ENCODE measurements around the gene ZNF408. TPM values are rescaled to one million over a fixed set of nuclear protein-coding genes. Genes with fewer than 3 reads are reported as not detected.

Gene ZNF408
- total RNA-seq, 1 experiment from 2014 or later, result 15.2 TPM

DNA sequence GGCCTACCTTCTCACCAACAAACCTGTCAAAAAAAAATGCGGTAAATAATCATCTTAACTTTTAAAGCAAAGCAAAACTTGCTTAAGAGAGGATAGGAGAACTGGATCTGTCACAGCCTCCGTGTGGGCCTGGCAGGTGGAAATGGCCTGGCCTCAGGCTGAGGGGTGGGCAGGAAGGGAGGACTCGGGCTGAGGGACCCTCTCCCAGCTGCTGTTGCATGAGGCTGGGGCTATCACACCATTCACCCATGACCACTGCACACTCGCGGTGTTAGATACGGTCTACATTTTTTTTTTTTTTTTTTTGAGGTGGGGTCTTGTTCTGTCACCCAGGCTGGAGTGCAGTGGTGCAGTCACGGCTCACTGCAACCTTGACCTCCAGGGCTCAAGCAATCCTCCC lies 24.9 kb upstream of the ZNF408 start:
- CTCF ChIA-PET, result no interaction called here
- H3K4me1 Mint-ChIP-seq, result peaks cover 28% of the 10 kb centered on the region
- no peak overlapping the region for H3K27ac Mint-ChIP-seq
- no peak for TF ChIP-seq OVOL2 (CRISPR knock-in tag; IDR thresholded peaks at IDR 0.05; ENCODE audit: borderline replicate concordance)
- no peak for TF ChIP-seq TCF7 (CRISPR knock-in tag; IDR thresholded peaks at IDR 0.05; ENCODE audit: low read depth)
- no peak for TF ChIP-seq FOXK1 (CRISPR knock-in tag; IDR thresholded peaks at IDR 0.05)
- POLR2A ChIA-PET, result no interaction called here
- H3K36me3 Mint-ChIP-seq, result peaks cover 22% of the 10 kb centered on the region
- no peak for DNase-seq (ENCODE audit: low spot score)
- no peaks in the 10 kb centered on the region for H3K27me3 Mint-ChIP-seq (ENCODE audit: low read depth)
- no peaks in the 10 kb centered on the region for H3K9me3 Mint-ChIP-seq
- H3K4me3 Mint-ChIP-seq, result no peak overlapping the region
- no peak for ATAC-seq

DNA sequence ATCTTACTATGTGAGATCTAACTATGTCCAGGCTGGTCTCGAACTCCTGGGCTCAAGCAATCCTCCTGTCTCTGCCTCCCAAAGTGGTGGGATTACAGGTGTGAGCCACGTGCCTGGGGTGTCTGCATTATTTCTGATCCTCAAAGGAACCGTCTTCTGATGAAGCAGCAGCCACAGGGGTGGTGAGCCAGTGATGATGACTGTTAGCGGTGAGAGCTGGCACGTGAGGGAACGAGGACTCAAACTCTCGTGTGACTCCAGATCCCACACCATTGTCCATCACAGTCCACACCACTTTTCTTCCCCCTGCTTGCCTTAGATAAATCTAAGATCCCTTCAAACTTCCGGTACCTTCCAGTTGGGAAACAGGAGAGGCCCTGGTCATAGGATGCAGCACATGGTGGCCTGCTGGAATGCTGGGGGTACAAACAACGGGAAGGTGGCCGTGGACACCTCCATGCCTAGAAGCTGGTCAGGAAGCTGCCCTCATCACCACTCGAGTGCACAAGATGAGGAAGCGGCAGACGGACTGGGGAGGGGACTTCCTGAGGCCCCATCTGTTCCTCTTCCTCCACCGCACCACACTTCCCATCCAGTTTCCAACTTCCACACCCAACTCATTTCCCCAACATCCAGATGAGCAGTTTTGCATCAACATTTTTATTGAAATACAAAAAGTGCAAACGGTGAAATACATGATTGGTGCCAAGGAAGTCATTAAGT lies 24.2 kb upstream of the ZNF408 start:
- no peak for ATAC-seq
- no peaks in the 10 kb centered on the region for H3K27me3 Mint-ChIP-seq (ENCODE audit: low read depth)
- H3K27ac Mint-ChIP-seq, result peak overlapping the region; percentile 34
- no peak for TF ChIP-seq ARID4B (CRISPR knock-in tag; IDR thresholded peaks at IDR 0.05; ENCODE audit: borderline replicate concordance)
- no peak for DNase-seq (ENCODE audit: low spot score)
- no peaks in the 10 kb centered on the region for H3K9me3 Mint-ChIP-seq
- H3K4me1 Mint-ChIP-seq, result peaks cover 28% of the 10 kb centered on the region
- H3K4me3 Mint-ChIP-seq, result no peak overlapping the region
- ChIA-PET CTCF (no interaction called here), POLR2A (no interaction called here)
- peaks cover 20% of the 10 kb centered on the region for H3K36me3 Mint-ChIP-seq

- Mint-ChIP-seq H3K36me3 (peaks cover 14% of the 10 kb centered on the region), H3K27ac (peak overlapping the region; percentile 34), H3K4me1 (peaks cover 28% of the 10 kb centered on the region), H3K4me3 (no peak overlapping the region), H3K27me3 (ENCODE audit: low read depth) (no peaks in the 10 kb centered on the region), H3K9me3 (no peaks in the 10 kb centered on the region)
- ATAC-seq (no peak), DNase-seq (ENCODE audit: low spot score) (no peak)
- TF ChIP-seq ZNF232 (CRISPR knock-in tag; IDR thresholded peaks at IDR 0.05) (no peak), MXD4 (CRISPR knock-in tag; IDR thresholded peaks at IDR 0.05; ENCODE audit: borderline replicate concordance) (no peak), ATF1 (CRISPR knock-in tag; IDR thresholded peaks at IDR 0.05) (no peak), ZNF423 (CRISPR knock-in tag; IDR thresholded peaks at IDR 0.05) (no peak), SMAD4 (CRISPR knock-in tag; IDR thresholded peaks at IDR 0.05) (no peak), FOXK1 (CRISPR knock-in tag; IDR thresholded peaks at IDR 0.05) (no peak), JAZF1 (CRISPR knock-in tag; IDR thresholded peaks at IDR 0.05) (no peak), NR3C1 (CRISPR knock-in tag; conservative IDR thresholded peaks at IDR 0.05; ENCODE audit: low read depth) (no peak), ATF6 (CRISPR knock-in tag; IDR thresholded peaks at IDR 0.05) (no peak), NFE2L1 (CRISPR knock-in tag; IDR thresholded peaks at IDR 0.05) (no peak), CREM (CRISPR knock-in tag; IDR thresholded peaks at IDR 0.05) (no peak)
- TF ChIP-seq, protein P1, sequence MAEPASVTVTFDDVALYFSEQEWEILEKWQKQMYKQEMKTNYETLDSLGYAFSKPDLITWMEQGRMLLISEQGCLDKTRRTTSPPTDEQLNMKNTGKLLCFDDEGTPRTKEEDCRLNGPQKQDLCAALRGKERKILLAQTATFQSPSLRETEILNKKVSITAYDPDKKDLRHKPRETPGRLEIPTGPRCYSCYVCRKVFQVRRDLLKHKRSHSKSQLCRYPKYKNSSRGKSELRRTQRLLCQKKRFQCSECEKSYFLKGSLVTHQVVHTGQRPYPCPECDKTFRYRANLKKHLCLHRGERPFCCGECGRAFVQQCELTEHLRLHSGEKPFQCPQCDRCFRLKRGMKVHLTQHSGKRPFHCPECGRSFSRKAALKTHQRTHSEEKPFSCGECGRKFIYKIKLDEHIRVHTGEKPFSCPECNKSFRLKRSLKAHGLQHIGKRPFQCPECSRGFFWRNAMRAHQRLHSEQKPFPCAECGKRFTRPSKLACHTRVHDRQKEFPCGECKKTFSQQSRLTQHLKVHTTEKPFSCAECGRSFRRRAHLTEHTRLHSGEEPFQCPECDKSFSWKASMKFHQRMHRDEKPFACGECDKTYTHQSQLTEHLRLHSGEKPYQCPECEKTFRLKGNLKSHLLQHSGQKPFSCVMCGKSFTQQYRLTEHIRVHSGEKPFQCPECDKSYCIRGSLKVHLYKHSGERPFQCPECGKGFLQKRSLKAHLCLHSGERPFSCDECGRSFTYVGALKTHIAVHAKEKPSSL (CRISPR knock-in tag; conservative IDR thresholded peaks at IDR 0.05), result no peak
- CTCF ChIA-PET, result no interaction called here
- POLR2A ChIA-PET, result no interaction called here
Observed at GRCh38 chr11:46677169-46677568, 23.7 kb upstream of the ZNF408 start.
